ENCODE data around the gene ZNF281. TPM values are rescaled to one million over a fixed set of nuclear protein-coding genes. Genes with fewer than 3 reads are reported as not detected.
"Not testable (repeated sequence)": the region's sequence is repeated elsewhere in the genome, so short reads cannot be mapped to it uniquely, and the experiment has no call there.

ZNF281 gene
- total and polyA plus RNA-seq, 3 experiments from 2014 or later: 19.1 to 32.1 (median 19.5) TPM

DNA sequence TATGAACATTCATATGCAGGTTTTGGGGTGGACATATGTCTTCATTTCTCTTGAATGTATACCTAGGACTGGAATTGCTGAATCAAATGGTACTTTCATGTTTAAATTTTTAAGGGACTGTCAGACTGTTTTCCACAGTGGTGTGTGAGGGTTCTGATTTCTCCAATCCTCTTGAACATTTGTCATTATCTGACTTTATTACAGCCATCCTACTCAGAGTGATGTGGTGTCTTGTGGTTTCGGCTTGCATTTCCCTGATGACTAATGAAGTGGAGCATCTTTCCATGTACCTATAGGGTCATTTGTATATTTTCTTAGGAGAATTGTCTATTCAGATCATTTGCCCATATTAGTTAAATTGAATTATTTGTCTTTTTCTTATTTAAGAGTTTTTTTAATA lies 35.4 kb upstream of the ZNF281 start:
- ChIA-PET POLR2A (no interaction called here), CTCF (no interaction called here)
- Histone ChIP-seq H3K9me3 (ENCODE audit: low read length) (no peaks in the 10 kb centered on the region), H3K27me3 (ENCODE audit: insufficient read depth, low read length, poor library complexity, severe bottlenecking) (no peaks in the 10 kb centered on the region), H3K4me1 (ENCODE audit: insufficient read depth, low read length) (no peaks in the 10 kb centered on the region), H3K27ac (ENCODE audit: low read depth, low read length) (no peak overlapping the region), H3K36me3 (ENCODE audit: insufficient read depth, low read length) (no peaks in the 10 kb centered on the region), H3K4me3 (ENCODE audit: low read length) (no peak overlapping the region)
- Mint-ChIP-seq H3K4me1 (no peaks in the 10 kb centered on the region), H3K4me3 (no peak overlapping the region), H3K27ac (no peak overlapping the region), H3K9me3 (no peaks in the 10 kb centered on the region), H3K36me3 (no peaks in the 10 kb centered on the region), H3K27me3 (peaks cover 0 to 3% of the 10 kb centered on the region in 2 donors)
- no peak for DNase-seq

DNA sequence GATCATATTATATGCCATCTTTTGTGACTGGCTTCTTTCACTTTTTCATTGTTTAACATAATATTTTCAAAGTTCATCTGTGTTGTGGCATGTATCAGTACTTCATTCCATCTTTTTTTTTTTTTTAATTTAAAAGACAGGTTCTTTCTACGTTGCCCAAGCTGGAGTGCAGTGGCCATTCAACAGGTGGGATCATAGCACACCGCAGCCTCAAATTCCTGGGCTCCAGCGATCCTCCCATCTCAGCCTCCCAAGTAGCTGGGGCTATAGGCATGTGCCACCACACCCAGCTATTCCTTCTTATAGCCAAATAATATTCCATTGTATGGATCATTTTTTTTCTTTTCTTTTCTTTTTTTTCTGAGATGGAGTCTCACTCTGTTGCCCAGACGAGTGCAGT lies 34.6 kb upstream of the ZNF281 start:
- ChIA-PET CTCF (no interaction called here), POLR2A (no interaction called here)
- Mint-ChIP-seq H3K27me3 (peaks cover 0 to under 1% of the 10 kb centered on the region in 2 donors), H3K36me3 (no peaks in the 10 kb centered on the region), H3K4me1 (no peaks in the 10 kb centered on the region), H3K4me3 (no peak overlapping the region), H3K9me3 (no peaks in the 10 kb centered on the region), H3K27ac (peak overlapping the region in 1 of 8 donors; percentile 43)
- no peaks in the 10 kb centered on the region for H3K36me3 ChIP-seq (ENCODE audit: insufficient read depth, low read length)
- DNase-seq: no peak
- H3K4me1 ChIP-seq (ENCODE audit: insufficient read depth, low read length): no peaks in the 10 kb centered on the region
- no peak overlapping the region for H3K4me3 ChIP-seq (ENCODE audit: low read length)
- H3K27ac ChIP-seq (ENCODE audit: low read depth, low read length): no peak overlapping the region
- no peaks in the 10 kb centered on the region for H3K27me3 ChIP-seq (ENCODE audit: insufficient read depth, low read length, poor library complexity, severe bottlenecking)
- H3K9me3 ChIP-seq (ENCODE audit: low read length): no peaks in the 10 kb centered on the region

GRCh38 chr1:200443860-200444259 lies 34.0 kb upstream of the ZNF281 start:
- CTCF ChIA-PET: no interaction called here

DNA sequence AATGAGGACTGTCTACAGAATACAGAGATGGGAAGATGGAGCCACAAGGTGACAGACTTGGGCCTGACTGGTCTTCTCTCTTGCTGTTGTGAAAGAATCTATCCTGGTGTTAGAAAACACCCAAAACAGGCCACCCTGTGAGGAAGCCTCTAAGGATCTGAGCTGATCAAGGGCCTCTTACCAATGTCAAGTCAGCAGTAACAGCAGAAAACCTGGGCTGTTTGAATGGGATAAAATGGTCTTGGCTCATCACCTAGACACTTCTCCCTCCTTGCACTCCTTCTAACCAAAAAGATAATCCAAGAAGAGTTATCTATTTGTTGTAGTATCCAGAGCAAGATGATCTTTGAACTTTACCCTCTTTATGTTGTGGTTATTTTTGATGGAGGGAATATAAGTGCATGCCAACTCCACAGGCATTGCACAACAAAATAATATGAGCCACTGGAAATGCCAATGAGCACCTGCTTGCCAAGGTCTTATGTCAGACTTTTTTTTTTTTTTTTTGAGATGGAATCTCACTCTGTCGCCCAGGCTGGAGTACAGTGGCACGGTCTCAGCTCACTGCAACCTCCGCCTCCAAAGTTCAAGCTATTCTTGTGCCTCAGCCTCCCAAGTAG lies 32.8 kb upstream of the ZNF281 start:
- H3K4me3 ChIP-seq (ENCODE audit: low read length): no peak overlapping the region
- H3K4me1 ChIP-seq (ENCODE audit: insufficient read depth, low read length): no peaks in the 10 kb centered on the region
- no peak overlapping the region for H3K4me3 Mint-ChIP-seq
- ChIA-PET CTCF (no interaction called here), POLR2A (no interaction called here)
- H3K27ac Mint-ChIP-seq: no peak overlapping the region
- DNase-seq: no peak
- H3K36me3 Mint-ChIP-seq: no peaks in the 10 kb centered on the region
- no peaks in the 10 kb centered on the region for H3K27me3 Mint-ChIP-seq
- H3K9me3 ChIP-seq (ENCODE audit: low read length): no peaks in the 10 kb centered on the region
- no peaks in the 10 kb centered on the region for H3K36me3 ChIP-seq (ENCODE audit: insufficient read depth, low read length)
- H3K4me1 Mint-ChIP-seq: peaks cover 3 to 5% (median 4%) of the 10 kb centered on the region in 3 donors
- no peak overlapping the region for H3K27ac ChIP-seq (ENCODE audit: low read depth, low read length)
- H3K9me3 Mint-ChIP-seq: no peaks in the 10 kb centered on the region
- no peaks in the 10 kb centered on the region for H3K27me3 ChIP-seq (ENCODE audit: insufficient read depth, low read length, poor library complexity, severe bottlenecking)

More at GRCh38 chr1:200443860-200444259, 34.0 kb upstream of the ZNF281 start:
- POLR2A ChIA-PET: no interaction called here
- no peak overlapping the region for H3K4me3 Mint-ChIP-seq
- H3K9me3 Mint-ChIP-seq: no peaks in the 10 kb centered on the region
- Histone ChIP-seq H3K36me3 (ENCODE audit: insufficient read depth, low read length) (no peaks in the 10 kb centered on the region), H3K4me1 (ENCODE audit: insufficient read depth, low read length) (no peaks in the 10 kb centered on the region), H3K27ac (ENCODE audit: low read depth, low read length) (no peak overlapping the region), H3K9me3 (ENCODE audit: low read length) (no peaks in the 10 kb centered on the region), H3K4me3 (ENCODE audit: low read length) (no peak overlapping the region), H3K27me3 (ENCODE audit: insufficient read depth, low read length, poor library complexity, severe bottlenecking) (no peaks in the 10 kb centered on the region)
- DNase-seq: no peak
- H3K27ac Mint-ChIP-seq: no peak overlapping the region
- H3K27me3 Mint-ChIP-seq: no peaks in the 10 kb centered on the region
- H3K4me1 Mint-ChIP-seq: no peaks in the 10 kb centered on the region
- no peaks in the 10 kb centered on the region for H3K36me3 Mint-ChIP-seq

DNA sequence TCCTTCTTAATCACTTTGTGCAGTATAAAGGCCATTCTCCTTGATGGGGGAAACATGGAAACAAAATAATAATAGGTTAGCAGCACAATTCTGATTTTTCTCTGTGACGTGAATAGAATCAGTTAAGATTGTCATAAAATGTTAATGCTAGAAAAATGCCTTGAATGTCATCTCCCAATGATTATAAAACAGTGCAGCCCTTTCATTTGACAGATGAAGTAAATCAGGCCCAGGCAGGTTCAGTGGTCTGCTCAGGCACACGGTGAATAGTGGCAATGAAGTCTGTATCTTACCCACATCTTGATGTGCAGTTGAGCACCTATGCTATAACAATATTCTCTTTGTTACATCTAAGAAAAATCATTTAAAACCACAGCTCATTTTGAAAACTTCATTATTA lies 32.2 kb upstream of the ZNF281 start:
- Histone ChIP-seq H3K27ac (ENCODE audit: low read depth, low read length) (no peak overlapping the region), H3K4me1 (ENCODE audit: insufficient read depth, low read length) (no peaks in the 10 kb centered on the region), H3K36me3 (ENCODE audit: insufficient read depth, low read length) (no peaks in the 10 kb centered on the region), H3K4me3 (ENCODE audit: low read length) (no peak overlapping the region), H3K9me3 (ENCODE audit: low read length) (no peaks in the 10 kb centered on the region), H3K27me3 (ENCODE audit: insufficient read depth, low read length, poor library complexity, severe bottlenecking) (no peaks in the 10 kb centered on the region)
- no peaks in the 10 kb centered on the region for H3K27me3 Mint-ChIP-seq
- POLR2A ChIA-PET: no interaction called here
- no peaks in the 10 kb centered on the region for H3K9me3 Mint-ChIP-seq
- H3K36me3 Mint-ChIP-seq: no peaks in the 10 kb centered on the region
- peaks cover 4 to 11% (median 8%) of the 10 kb centered on the region in 3 donors for H3K4me1 Mint-ChIP-seq
- H3K27ac Mint-ChIP-seq: no peak overlapping the region
- no peak for DNase-seq
- no peak overlapping the region for H3K4me3 Mint-ChIP-seq
- CTCF ChIA-PET: no interaction called here

GRCh38 chr1:200438911-200439310 lies 29.1 kb upstream of the ZNF281 start:
- Mint-ChIP-seq H3K36me3 (no peaks in the 10 kb centered on the region), H3K4me1 (peaks cover 4 to 14% (median 8%) of the 10 kb centered on the region in 3 donors), H3K4me3 (no peak overlapping the region), H3K27ac (no peak overlapping the region), H3K27me3 (no peaks in the 10 kb centered on the region), H3K9me3 (no peaks in the 10 kb centered on the region)
- H3K9me3 ChIP-seq (ENCODE audit: low read length): no peaks in the 10 kb centered on the region
- H3K27ac ChIP-seq (ENCODE audit: low read depth, low read length): no peak overlapping the region
- DNase-seq: no peak
- ChIA-PET CTCF (no interaction called here), POLR2A (no interaction called here)
- no peaks in the 10 kb centered on the region for H3K4me1 ChIP-seq (ENCODE audit: insufficient read depth, low read length)
- no peak overlapping the region for H3K4me3 ChIP-seq (ENCODE audit: low read length)
- no peaks in the 10 kb centered on the region for H3K27me3 ChIP-seq (ENCODE audit: insufficient read depth, low read length, poor library complexity, severe bottlenecking)
- H3K36me3 ChIP-seq (ENCODE audit: insufficient read depth, low read length): no peaks in the 10 kb centered on the region

DNA sequence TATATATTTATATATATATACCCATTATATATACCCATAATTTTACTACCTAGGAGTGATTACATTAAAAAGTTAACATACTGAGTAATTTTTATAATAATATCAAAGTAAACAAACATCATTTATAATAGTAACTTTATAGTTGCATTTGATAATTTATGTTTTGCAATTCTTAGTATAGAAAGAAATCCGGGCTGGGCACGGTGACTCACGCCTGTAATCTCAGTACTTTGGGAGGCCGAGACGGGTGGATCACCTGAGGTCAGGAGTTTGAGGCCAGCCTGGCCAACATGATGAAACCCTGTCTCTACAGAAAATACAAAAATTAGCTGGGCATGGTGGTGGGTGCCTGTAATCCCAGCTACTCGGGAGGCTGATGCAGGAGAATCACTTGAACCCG lies 28.6 kb upstream of the ZNF281 start:
- H3K4me1 Mint-ChIP-seq: peaks cover 4 to 14% (median 8%) of the 10 kb centered on the region in 3 donors

DNA sequence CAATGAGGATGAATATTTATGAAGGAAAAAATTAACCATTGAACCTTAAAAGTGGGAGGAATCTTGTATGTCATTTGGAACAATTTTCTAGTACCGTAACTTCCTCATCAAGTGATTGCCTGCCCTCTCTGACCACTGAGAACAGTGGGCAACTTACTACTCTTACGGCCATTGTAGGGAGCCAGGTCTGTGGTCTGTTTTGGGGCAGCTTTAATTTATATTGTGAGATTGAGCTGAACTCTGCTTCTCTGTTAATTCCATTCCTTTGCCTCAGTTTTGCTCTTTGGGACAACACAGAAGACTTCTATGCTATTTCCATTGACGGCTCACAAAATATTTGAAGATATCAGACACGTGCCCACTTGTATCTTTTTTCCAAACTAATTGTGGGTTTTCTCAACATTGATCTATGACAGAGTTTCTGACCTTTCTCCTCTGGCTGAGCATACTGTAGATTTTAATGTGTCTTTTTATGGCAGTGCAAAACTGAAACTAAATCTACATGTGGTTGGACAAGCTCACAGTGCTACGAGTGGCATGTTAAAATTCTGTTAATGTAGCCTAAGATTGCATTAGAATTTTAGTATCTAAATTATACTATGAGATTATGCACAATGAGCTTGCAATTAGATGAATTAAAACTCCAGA lies 27.8 kb upstream of the ZNF281 start:
- Mint-ChIP-seq H3K27ac (peak overlapping the region in 5 of 8 donors; percentile 3 to 69 (median 55)), H3K36me3 (no peaks in the 10 kb centered on the region), H3K9me3 (no peaks in the 10 kb centered on the region), H3K4me3 (peak overlapping the region; percentile 29 to 79 (median 74)), H3K4me1 (peaks cover 4 to 14% (median 8%) of the 10 kb centered on the region in 3 donors), H3K27me3 (no peaks in the 10 kb centered on the region)
- Histone ChIP-seq H3K4me1 (ENCODE audit: insufficient read depth, low read length) (no peaks in the 10 kb centered on the region), H3K27ac (ENCODE audit: low read depth, low read length) (no peak overlapping the region), H3K4me3 (ENCODE audit: low read length) (peak overlapping the region; percentile 37), H3K27me3 (ENCODE audit: insufficient read depth, low read length, poor library complexity, severe bottlenecking) (no peaks in the 10 kb centered on the region), H3K36me3 (ENCODE audit: insufficient read depth, low read length) (no peaks in the 10 kb centered on the region), H3K9me3 (ENCODE audit: low read length) (no peaks in the 10 kb centered on the region)
- POLR2A ChIA-PET: no interaction called here
- DNase-seq: peak in 2 of 5 donors; percentile 1 to 2
- CTCF ChIA-PET: no interaction called here

More for the DNA sequence above, 28.6 kb upstream of the ZNF281 start:
- H3K9me3 ChIP-seq (ENCODE audit: low read length); H3K9me3 Mint-ChIP-seq; H3K4me3 ChIP-seq (ENCODE audit: low read length); H3K36me3 ChIP-seq (ENCODE audit: insufficient read depth, low read length); H3K27me3 ChIP-seq (ENCODE audit: insufficient read depth, low read length, poor library complexity, severe bottlenecking); H3K27ac ChIP-seq (ENCODE audit: low read depth, low read length); POLR2A ChIA-PET; H3K27me3 Mint-ChIP-seq; H3K4me3 Mint-ChIP-seq; H3K36me3 Mint-ChIP-seq; H3K4me1 ChIP-seq (ENCODE audit: insufficient read depth, low read length); CTCF ChIA-PET; DNase-seq: not testable (repeated sequence)
- peak overlapping the region in 1 of 8 donors; percentile 21 for H3K27ac Mint-ChIP-seq
